ENCODE measurements around the gene RNU1-3. TPM values are rescaled to one million over a fixed set of nuclear protein-coding genes. Genes with fewer than 3 reads are reported as not detected.
"Not testable (repeated sequence)": the region's sequence is repeated elsewhere in the genome, so short reads cannot be mapped to it uniquely, and the experiment has no call there.

RNU1-3 gene
- total and polyA plus RNA-seq, 2 of the 8 experiments (the other 6 are each of a cell fraction or from before 2014, with no cell fraction given): 145 to 1,303 TPM

DNA sequence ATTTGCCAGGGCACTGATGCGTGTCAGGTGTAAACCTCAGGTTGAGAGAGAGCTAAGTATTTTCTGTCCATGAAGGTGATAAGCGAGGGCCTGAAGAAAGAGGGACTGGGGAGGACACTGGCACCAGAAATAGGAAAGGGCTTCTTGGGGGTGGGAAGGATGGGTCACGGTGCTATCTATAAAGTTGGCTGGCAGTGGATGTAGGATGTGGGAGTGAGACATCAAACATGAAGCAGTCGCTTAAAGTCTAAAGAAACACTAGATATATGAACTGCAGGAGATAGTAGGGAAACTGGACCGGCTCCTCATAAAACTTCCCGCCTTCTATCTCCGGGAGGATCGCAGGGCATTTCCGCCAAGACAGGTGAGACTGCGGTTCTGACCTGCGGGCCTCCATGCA, 912 bp downstream of the RNU1-3 start:
- FAIRE-seq: not testable (repeated sequence)

DNA sequence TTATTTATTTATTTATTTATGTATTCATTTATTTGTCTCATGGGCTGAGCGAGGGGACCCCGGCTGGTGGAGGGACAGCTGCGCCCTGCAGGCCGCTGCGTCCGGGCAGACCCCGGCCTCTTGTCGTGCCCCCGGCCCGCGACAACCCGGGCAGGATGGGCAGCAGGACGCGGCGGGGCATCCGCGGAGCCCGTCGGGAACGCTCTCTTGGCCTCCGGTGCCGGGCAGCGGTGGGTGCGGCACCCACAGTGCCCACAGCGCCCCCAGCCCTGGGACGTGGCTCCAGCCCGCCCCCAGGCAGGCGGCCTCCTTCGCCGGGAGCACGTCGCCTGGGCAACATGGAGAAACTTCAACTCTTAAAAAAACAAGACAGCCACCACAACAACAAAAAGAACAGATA, 8.5 kb downstream of the RNU1-3 start:
- H3K79me2 ChIP-seq (ENCODE audit: control insufficient read depth in 1 of 2, insufficient read depth in 2 of 2, low read length in 2 of 2); H3K4me1 ChIP-seq (replicated peaks in 1 of 4; ENCODE audit: control insufficient read depth in 3 of 4, insufficient read depth in 4 of 4, low read length in 3 of 4); H3K14ac ChIP-seq (ENCODE audit: insufficient read length); H3K18ac ChIP-seq (ENCODE audit: extremely low read depth, low read length); H2AK5ac ChIP-seq (ENCODE audit: low read depth, low read length); H3K27ac ChIP-seq (ENCODE audit: low read depth, low read length); H2BK20ac ChIP-seq (ENCODE audit: low read length); H4K8ac ChIP-seq (ENCODE audit: extremely low read depth, insufficient read depth, low read length); H3K4ac ChIP-seq (replicated peaks; ENCODE audit: insufficient read length, low read depth, low read length); H3K79me1 ChIP-seq (ENCODE audit: low read depth, low read length); H2AFZ ChIP-seq (ENCODE audit: low read length); H2BK5ac ChIP-seq (ENCODE audit: low read depth, low read length); H2BK12ac ChIP-seq (ENCODE audit: low read depth, low read length); H3K56ac ChIP-seq (replicated peaks; ENCODE audit: insufficient read length, low read depth, low read length); H3K23me2 ChIP-seq (ENCODE audit: low read depth, low read length); FAIRE-seq; H3K9ac ChIP-seq (replicated peaks in 1 of 4; ENCODE audit: extremely low read depth in 1 of 4, low read depth in 3 of 4, low read length in 3 of 4); H3K23ac ChIP-seq (ENCODE audit: insufficient read length); H3K9me3 ChIP-seq (ENCODE audit: insufficient read depth in 2 of 2, low read depth in 1 of 2, low read length in 1 of 2); H4K91ac ChIP-seq (replicated peaks; ENCODE audit: insufficient read length, low read length); H3K36me3 ChIP-seq (ENCODE audit: control insufficient read depth in 2 of 4, insufficient read depth in 4 of 4, low read length in 3 of 4); H3K4me3 ChIP-seq (ENCODE audit: extremely low read depth in 1 of 4, insufficient read depth in 2 of 4, low read depth in 3 of 4, low read length in 4 of 4); DNase-seq (ENCODE audit: low read depth in 1 of 2, low spot score in 2 of 2); H4K20me1 ChIP-seq (replicated peaks in 1 of 2; ENCODE audit: control insufficient read depth in 1 of 2, insufficient read depth in 2 of 2, low read length in 2 of 2); CTCF ChIA-PET (ENCODE audit: partially characterized antibody); H4K5ac ChIP-seq (ENCODE audit: insufficient read length, low read depth, low read length); H2BK120ac ChIP-seq (replicated peaks; ENCODE audit: low read depth, low read length); H2BK15ac ChIP-seq (ENCODE audit: low read length); H3K4me2 ChIP-seq (ENCODE audit: insufficient read depth in 1 of 2, low read depth in 2 of 2, low read length in 2 of 2); H3K27me3 ChIP-seq (replicated peaks in 1 of 4; ENCODE audit: control insufficient read depth in 3 of 4, extremely low read depth in 1 of 4, insufficient read depth in 3 of 4, low read length in 3 of 4); POLR2A ChIA-PET (ENCODE audit: partially characterized antibody): not testable (repeated sequence)
- WGBS, 2 experiments (ENCODE audit: extremely low coverage in 1 of 2, insufficient coverage in 1 of 2, insufficient read length in 1 of 2, insufficient replicate concordance in 2 of 2, low coverage in 1 of 2, low lambda C conversion rate in 2 of 2, missing lambda C conversion rate in 1 of 2): 83% methylated on average over 24 of the region's 32 CpGs; no CpG with 5 or more reads in 1 of the 2 experiments

More for the DNA sequence above, 912 bp downstream of the RNU1-3 start:
- H2BK20ac ChIP-seq (ENCODE audit: low read length); H4K5ac ChIP-seq (ENCODE audit: insufficient read length, low read depth, low read length); H3K4me3 ChIP-seq (ENCODE audit: extremely low read depth in 1 of 4, insufficient read depth in 2 of 4, low read depth in 3 of 4, low read length in 4 of 4); H2BK120ac ChIP-seq (replicated peaks; ENCODE audit: low read depth, low read length); H2AK5ac ChIP-seq (ENCODE audit: low read depth, low read length); H3K18ac ChIP-seq (ENCODE audit: extremely low read depth, low read length); H3K9ac ChIP-seq (replicated peaks in 1 of 4; ENCODE audit: extremely low read depth in 1 of 4, low read depth in 3 of 4, low read length in 3 of 4); H3K14ac ChIP-seq (ENCODE audit: insufficient read length); H3K4ac ChIP-seq (replicated peaks; ENCODE audit: insufficient read length, low read depth, low read length); H3K36me3 ChIP-seq (ENCODE audit: control insufficient read depth in 2 of 4, insufficient read depth in 4 of 4, low read length in 3 of 4); H3K4me1 ChIP-seq (replicated peaks in 1 of 4; ENCODE audit: control insufficient read depth in 3 of 4, insufficient read depth in 4 of 4, low read length in 3 of 4); H3K9me3 ChIP-seq (ENCODE audit: insufficient read depth in 2 of 2, low read depth in 1 of 2, low read length in 1 of 2); H2BK5ac ChIP-seq (ENCODE audit: low read depth, low read length); H4K8ac ChIP-seq (ENCODE audit: extremely low read depth, insufficient read depth, low read length); H2BK15ac ChIP-seq (ENCODE audit: low read length); H3K23me2 ChIP-seq (ENCODE audit: low read depth, low read length); DNase-seq (ENCODE audit: low read depth in 1 of 2, low spot score in 2 of 2); H3K79me2 ChIP-seq (ENCODE audit: control insufficient read depth in 1 of 2, insufficient read depth in 2 of 2, low read length in 2 of 2); H3K27me3 ChIP-seq (replicated peaks in 1 of 4; ENCODE audit: control insufficient read depth in 3 of 4, extremely low read depth in 1 of 4, insufficient read depth in 3 of 4, low read length in 3 of 4); H3K56ac ChIP-seq (replicated peaks; ENCODE audit: insufficient read length, low read depth, low read length); H4K20me1 ChIP-seq (replicated peaks in 1 of 2; ENCODE audit: control insufficient read depth in 1 of 2, insufficient read depth in 2 of 2, low read length in 2 of 2); H3K79me1 ChIP-seq (ENCODE audit: low read depth, low read length); H2AFZ ChIP-seq (ENCODE audit: low read length); H2BK12ac ChIP-seq (ENCODE audit: low read depth, low read length); H3K4me2 ChIP-seq (ENCODE audit: insufficient read depth in 1 of 2, low read depth in 2 of 2, low read length in 2 of 2); H4K91ac ChIP-seq (replicated peaks; ENCODE audit: insufficient read length, low read length); H3K23ac ChIP-seq (ENCODE audit: insufficient read length); POLR2A ChIA-PET (ENCODE audit: partially characterized antibody); H3K27ac ChIP-seq (ENCODE audit: low read depth, low read length); CTCF ChIA-PET (ENCODE audit: partially characterized antibody): not testable (repeated sequence)
- WGBS, 2 experiments (ENCODE audit: extremely low coverage in 1 of 2, insufficient coverage in 1 of 2, insufficient read length in 1 of 2, insufficient replicate concordance in 2 of 2, low coverage in 1 of 2, low lambda C conversion rate in 2 of 2, missing lambda C conversion rate in 1 of 2): no CpG with 5 or more reads among the region's 11 CpGs

Data from H1 (cell line).